IPS-20b (cell line): ENCODE results near the gene MAPK6.
"Not testable (repeated sequence)": the region's sequence is repeated elsewhere in the genome, so short reads cannot be mapped to it uniquely, and the experiment has no call there.

Experiments used
- H3K27ac ChIP-seq: one replicate; pipeline ENCODE4 v1.5.1; 2013; ENCODE audit warnings: low read length
- H3K27me3 ChIP-seq: 2 replicates; pipeline ENCODE4 v1.6.1; 2013; ENCODE audit warnings: mild to moderate bottlenecking, low read length, inconsistent platforms; ENCODE audit not compliant: insufficient read depth
- H3K36me3 ChIP-seq: 2 replicates; pipeline ENCODE4 v1.6.1; 2013; ENCODE audit warnings: low read depth, mild to moderate bottlenecking, inconsistent platforms, low read length, moderate library complexity; ENCODE audit not compliant: insufficient read depth
- H3K4me1 ChIP-seq: 2 replicates; pipeline ENCODE4 v1.6.1; 2013; ENCODE audit warnings: mild to moderate bottlenecking, control low read depth, inconsistent platforms, low read length, moderate library complexity; ENCODE audit not compliant: insufficient read depth
- H3K4me3 ChIP-seq: 2 replicates; pipeline ENCODE4 v1.5.1; 2013; ENCODE audit warnings: mild to moderate bottlenecking, low read length, inconsistent platforms
- H3K9ac ChIP-seq: 2 replicates; pipeline ENCODE4 v1.6.1; 2013; ENCODE audit warnings: low read depth, mild to moderate bottlenecking, inconsistent platforms, low read length, moderate library complexity
- H3K9me3 ChIP-seq: 2 replicates; pipeline ENCODE4 v1.6.1; 2013; ENCODE audit warnings: mild to moderate bottlenecking, low read depth, low read length, inconsistent platforms; ENCODE audit not compliant: insufficient read depth

The MAPK6 gene

GRCh38 chr15:52030010-52030409 lies 11.0 kb downstream of the MAPK6 start:
- Histone ChIP-seq H3K4me3 (no peak overlapping the region), H3K36me3 (0 out of 2 replicates have a peak, but pooled peaks cover 6% of the 10 kb centered on the region), H3K9ac (no peak overlapping the region), H3K27me3 (no peaks in the 10 kb centered on the region), H3K27ac (no peak overlapping the region), H3K9me3 (no peaks in the 10 kb centered on the region), H3K4me1 (peaks cover 11% of the 10 kb centered on the region)

- no peaks in the 10 kb centered on the region for H3K9me3 ChIP-seq
- H3K36me3 ChIP-seq: 0 out of 2 replicates have a peak, but pooled peaks cover 6% of the 10 kb centered on the region
- H3K4me1 ChIP-seq: peaks cover 11% of the 10 kb centered on the region
- H3K4me3 ChIP-seq: no peak overlapping the region
- no peak overlapping the region for H3K9ac ChIP-seq
- H3K27me3 ChIP-seq: no peaks in the 10 kb centered on the region
- no peak overlapping the region for H3K27ac ChIP-seq
These were observed 12.5 kb downstream of the MAPK6 start for GRCh38 chr15:52031556-52031955.

- no peak overlapping the region for H3K27ac ChIP-seq
- H3K4me1 ChIP-seq: peaks cover 21% of the 10 kb centered on the region
These were observed 19.0 kb downstream of the MAPK6 start for GRCh38 chr15:52037889-52038505.

GRCh38 chr15:52039925-52040781 lies 21.1 kb downstream of the MAPK6 start:
- Histone ChIP-seq H3K36me3 (peaks cover 3% of the 10 kb centered on the region; the same call in 1 of the 2 replicates), H3K9me3 (no peaks in the 10 kb centered on the region), H3K27ac (no peak overlapping the region), H3K9ac (no peak overlapping the region), H3K27me3 (no peaks in the 10 kb centered on the region), H3K4me1 (peaks cover 27% of the 10 kb centered on the region), H3K4me3 (no peak overlapping the region)

More at GRCh38 chr15:52037889-52038505, 19.0 kb downstream of the MAPK6 start:
- H3K36me3 ChIP-seq: peaks cover 3% of the 10 kb centered on the region; the same call in 1 of the 2 replicates
- H3K9me3 ChIP-seq: no peaks in the 10 kb centered on the region
- H3K9ac ChIP-seq: no peak overlapping the region
- H3K4me3 ChIP-seq: no peak overlapping the region
- H3K27me3 ChIP-seq: no peaks in the 10 kb centered on the region

GRCh38 chr15:52042051-52042851 lies 23.2 kb downstream of the MAPK6 start:
- H3K9ac ChIP-seq: 0 out of 2 replicates have a peak overlapping the region, but pooled peaks have one; percentile 14
- H3K36me3 ChIP-seq: peaks cover 14% of the 10 kb centered on the region
- H3K27ac ChIP-seq: no peak overlapping the region
- H3K4me3 ChIP-seq: no peak overlapping the region
- H3K4me1 ChIP-seq: peaks cover 28% of the 10 kb centered on the region
- H3K9me3 ChIP-seq: no peaks in the 10 kb centered on the region
- no peaks in the 10 kb centered on the region for H3K27me3 ChIP-seq

GRCh38 chr15:52045795-52046298 lies 26.8 kb downstream of the MAPK6 start:
- H3K27me3 ChIP-seq, H3K9ac ChIP-seq, H3K4me3 ChIP-seq, H3K27ac ChIP-seq, H3K9me3 ChIP-seq: not testable (repeated sequence)
- peaks cover 37% of the 10 kb centered on the region for H3K36me3 ChIP-seq
- peaks cover 14% of the 10 kb centered on the region for H3K4me1 ChIP-seq

GRCh38 chr15:52046552-52046951 lies 27.5 kb downstream of the MAPK6 start:
- Histone ChIP-seq H3K4me1 (peaks cover 11% of the 10 kb centered on the region), H3K36me3 (peaks cover 40% of the 10 kb centered on the region)
- H3K27ac ChIP-seq, H3K9me3 ChIP-seq, H3K27me3 ChIP-seq, H3K4me3 ChIP-seq, H3K9ac ChIP-seq: not testable (repeated sequence)

GRCh38 chr15:52050416-52050815 lies 31.4 kb downstream of the MAPK6 start:
- Histone ChIP-seq H3K4me3 (no peak overlapping the region), H3K36me3 (peaks cover 65% of the 10 kb centered on the region), H3K4me1 (no peaks in the 10 kb centered on the region; the same call in 1 of the 2 replicates), H3K9ac (no peak overlapping the region), H3K27me3 (no peaks in the 10 kb centered on the region), H3K9me3 (no peaks in the 10 kb centered on the region), H3K27ac (no peak overlapping the region)

- Histone ChIP-seq H3K27me3 (no peaks in the 10 kb centered on the region), H3K27ac (no peak overlapping the region), H3K4me3 (no peak overlapping the region), H3K36me3 (peaks cover 72% of the 10 kb centered on the region), H3K9ac (no peak overlapping the region), H3K9me3 (no peaks in the 10 kb centered on the region), H3K4me1 (no peaks in the 10 kb centered on the region)
These were observed 33.3 kb downstream of the MAPK6 start for GRCh38 chr15:52052066-52052935.

- no peaks in the 10 kb centered on the region for H3K9me3 ChIP-seq
- H3K4me3 ChIP-seq: no peak overlapping the region
- H3K27ac ChIP-seq: no peak overlapping the region
- H3K36me3 ChIP-seq: peaks cover 81% of the 10 kb centered on the region
- H3K27me3 ChIP-seq: no peaks in the 10 kb centered on the region
- H3K4me1 ChIP-seq: no peaks in the 10 kb centered on the region
- H3K9ac ChIP-seq: no peak overlapping the region
These were observed 35.4 kb downstream of the MAPK6 start for GRCh38 chr15:52054381-52054780.

- not testable (repeated sequence) for H3K9ac ChIP-seq, H3K9me3 ChIP-seq, H3K4me3 ChIP-seq, H3K27ac ChIP-seq, H3K4me1 ChIP-seq, H3K27me3 ChIP-seq
- H3K36me3 ChIP-seq: peaks cover 83% of the 10 kb centered on the region
These were observed 35.8 kb downstream of the MAPK6 start for GRCh38 chr15:52054858-52055257.
